Measurements from ENCODE around the gene GABRR2.
A peak's percentile ranks its signal among the peaks of the same experiment; 100 is the strongest.

Gene GABRR2

GRCh38 chr6:89351671-89352277 is 36.7 kb upstream of the GABRR2 start:
- ChIA-PET CTCF (interaction anchor here (1.4 to 10.5 kb wide), 7 partner anchors 11 to 80 kb away, joined by 5 to 75 read pairs (median 19); no protein-coding TSS in a partner anchor), POLR2A (interaction anchor here (0.6 kb wide), 1 partner anchor 11 kb away, joined by 3 read pairs; no protein-coding TSS in a partner anchor)
- no peak for TF ChIP-seq CTCF (IDR thresholded peaks at IDR 0.05; ENCODE audit: control extremely low read depth, extremely low read depth, low read depth, missing control alignments)
- DNase-seq (ENCODE audit: extremely low spot score) = no peak

- no peak for TF ChIP-seq CTCF (IDR thresholded peaks at IDR 0.05; ENCODE audit: control extremely low read depth, extremely low read depth, low read depth, missing control alignments)
- peak; percentile 48 for DNase-seq (ENCODE audit: extremely low spot score)
- ChIA-PET CTCF (interaction anchor here (1.0 to 10.5 kb wide), 15 partner anchors 9 to 368 kb away, joined by 3 to 75 read pairs (median 5); no protein-coding TSS in a partner anchor), POLR2A (interaction anchor here (0.6 to 1.4 kb wide), 3 partner anchors 10 to 14 kb away, joined by 4 to 6 read pairs (median 4); no protein-coding TSS in a partner anchor)
Measured at GRCh38 chr6:89350281-89350966, 35.3 kb upstream of the GABRR2 start.

- TF ChIP-seq CTCF (IDR thresholded peaks at IDR 0.05; ENCODE audit: control extremely low read depth, extremely low read depth, low read depth, missing control alignments) = no peak
- ChIA-PET CTCF (interaction anchor here (1.8 to 10.5 kb wide), 7 partner anchors 11 to 67 kb away, joined by 5 to 75 read pairs (median 12); no protein-coding TSS in a partner anchor), POLR2A (interaction anchor here (0.9 kb wide), 1 partner anchor 9 kb away, joined by 3 read pairs; no protein-coding TSS in a partner anchor)
- no peak for DNase-seq (ENCODE audit: extremely low spot score)
Measured at GRCh38 chr6:89348372-89348771, 33.3 kb upstream of the GABRR2 start.

GRCh38 chr6:89347825-89348224 is 32.7 kb upstream of the GABRR2 start:
- ChIA-PET POLR2A (no interaction called here), CTCF (interaction anchor here (1.1 to 10.5 kb wide), 10 partner anchors 9 to 225 kb away, joined by 3 to 75 read pairs (median 6); no protein-coding TSS in a partner anchor)
- no peak for TF ChIP-seq CTCF (IDR thresholded peaks at IDR 0.05; ENCODE audit: control extremely low read depth, extremely low read depth, low read depth, missing control alignments)
- no peak for DNase-seq (ENCODE audit: extremely low spot score)

- no peak for DNase-seq (ENCODE audit: extremely low spot score)
- ChIA-PET POLR2A (no interaction called here), CTCF (interaction anchor here (0.8 to 10.5 kb wide), 8 partner anchors 8 to 224 kb away, joined by 3 to 75 read pairs (median 6); no protein-coding TSS in a partner anchor)
- TF ChIP-seq CTCF (IDR thresholded peaks at IDR 0.05; ENCODE audit: control extremely low read depth, extremely low read depth, low read depth, missing control alignments) = no peak
Measured at GRCh38 chr6:89346433-89346832, 31.3 kb upstream of the GABRR2 start.

GRCh38 chr6:89339565-89339964 is 24.5 kb upstream of the GABRR2 start:
- no peak for TF ChIP-seq CTCF (IDR thresholded peaks at IDR 0.05; ENCODE audit: control extremely low read depth, extremely low read depth, low read depth, missing control alignments)
- no peak for DNase-seq (ENCODE audit: extremely low spot score)
- POLR2A ChIA-PET = interaction anchor here (1.1 to 1.2 kb wide), 3 partner anchors 11 to 13 kb away, joined by 4 read pairs; partner anchors contain the start of gene UBE2J1
- CTCF ChIA-PET = interaction anchor here (1.0 to 3.4 kb wide), 4 partner anchors 11 to 41 kb away, joined by 3 to 19 read pairs (median 6); partner anchors contain the start of gene UBE2J1
